GM12873 (cell line): Measurements from ENCODE around the gene GRM7.

Source experiments
- CTCF ChIP-seq: IDR thresholded peaks from 2 replicates; pipeline ENCODE4 v1.5.1; 2012; ENCODE audit warnings: low read depth, mild to moderate bottlenecking, moderate library complexity, low read length, control low read depth; ENCODE audit not compliant: insufficient read depth; ENCODE audit errors: missing control alignments

GRM7 gene

GRCh38 chr3:7620401-7620800 is 759.5 kb downstream of the GRM7 start:
- no peak for TF ChIP-seq CTCF

GRCh38 chr3:7621046-7621630 is 760.2 kb downstream of the GRM7 start:
- TF ChIP-seq CTCF, result no peak

GRCh38 chr3:7621651-7622050 is 760.7 kb downstream of the GRM7 start:
- TF ChIP-seq CTCF, result no peak

- no peak for TF ChIP-seq CTCF
These were observed 764.1 kb downstream of the GRM7 start for GRCh38 chr3:7625021-7625420.

GRCh38 chr3:7630351-7630911 is 769.5 kb downstream of the GRM7 start:
- no peak for TF ChIP-seq CTCF

GRCh38 chr3:7630925-7631324 is 770.0 kb downstream of the GRM7 start:
- TF ChIP-seq CTCF, result no peak

- TF ChIP-seq CTCF, result no peak
These were observed 771.4 kb downstream of the GRM7 start for GRCh38 chr3:7632305-7632704.
